ENCODE results near the gene ZNF587B.
A peak's percentile ranks its signal among the peaks of the same experiment; 100 is the strongest.
"Not testable (repeated sequence)": the region's sequence is repeated elsewhere in the genome, so short reads cannot be mapped to it uniquely, and the experiment has no call there.

ZNF587B gene

GRCh38 chr19:57818378-57818777 is 11.7 kb upstream of the ZNF587B start:
- DNase-seq (ENCODE audit: low read depth in 2 of 2), result no peak

- peak; percentile 77 to 79 for DNase-seq (ENCODE audit: low read depth in 2 of 2)
Observed at GRCh38 chr19:57819475-57820148, 10.5 kb upstream of the ZNF587B start.

- no peak for DNase-seq (ENCODE audit: low read depth in 2 of 2)
Observed at GRCh38 chr19:57820599-57820998, 9.5 kb upstream of the ZNF587B start.

DNA sequence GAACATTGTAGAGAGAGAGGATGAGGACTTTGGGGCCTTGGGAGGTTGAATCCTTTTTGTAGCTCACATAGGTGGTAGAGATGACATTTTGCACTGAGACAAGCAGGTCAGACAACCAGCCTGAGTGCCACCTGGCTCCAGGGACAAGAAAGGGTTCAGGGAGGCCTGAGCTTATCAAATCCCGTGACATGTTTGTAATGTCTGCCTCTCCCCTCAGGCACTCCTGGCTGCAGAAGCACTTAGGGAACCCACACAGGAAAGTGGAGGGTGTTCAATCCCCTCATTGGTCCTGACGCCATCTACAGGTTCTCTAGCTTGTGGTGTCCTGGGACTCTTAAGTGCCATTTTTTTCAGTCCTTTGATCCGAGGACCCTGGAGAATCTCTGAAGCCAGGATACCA is 9.0 kb upstream of the ZNF587B start:
- not testable (repeated sequence) for DNase-seq (ENCODE audit: low read depth in 2 of 2)

DNA sequence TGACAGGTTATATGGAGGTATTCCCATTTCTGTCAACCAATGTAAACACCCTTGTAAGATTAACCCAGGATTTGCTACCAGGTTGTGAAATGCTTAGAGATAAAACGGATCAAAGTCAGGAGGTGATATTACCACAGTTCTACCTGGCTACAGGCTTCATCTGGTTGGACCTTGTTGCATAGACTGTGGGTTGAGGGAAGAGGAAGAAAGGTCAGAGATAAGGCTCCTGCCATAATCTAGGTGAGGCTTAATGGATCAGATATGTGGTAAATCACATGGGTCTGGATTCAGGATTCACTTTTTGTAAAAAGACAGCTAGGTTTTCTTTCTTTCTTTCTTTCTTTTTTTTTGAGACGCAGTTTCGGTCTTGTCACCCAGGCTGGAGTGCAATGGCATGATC is 8.6 kb upstream of the ZNF587B start:
- not testable (repeated sequence) for DNase-seq (ENCODE audit: low read depth in 2 of 2)

DNA sequence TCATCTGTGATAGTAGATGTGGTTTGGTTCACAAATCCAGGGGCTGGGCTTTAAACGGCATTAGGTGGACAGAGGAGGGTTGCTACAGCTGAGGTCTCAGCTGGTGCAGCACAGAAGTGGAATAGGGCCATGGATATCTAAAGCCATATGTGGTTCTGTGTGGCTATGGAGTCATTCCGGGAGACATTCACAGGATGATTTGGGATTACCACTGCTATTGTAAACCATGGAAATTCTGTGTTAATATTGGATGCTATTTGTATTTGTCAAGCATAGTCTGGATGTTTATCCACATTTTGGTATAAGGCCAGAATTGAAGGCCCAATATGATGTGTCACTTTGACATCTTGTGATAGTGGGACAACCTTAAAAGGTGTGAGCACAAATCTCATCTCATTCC is 6.9 kb upstream of the ZNF587B start:
- DNase-seq (ENCODE audit: low read depth in 2 of 2), result not testable (repeated sequence)

DNA sequence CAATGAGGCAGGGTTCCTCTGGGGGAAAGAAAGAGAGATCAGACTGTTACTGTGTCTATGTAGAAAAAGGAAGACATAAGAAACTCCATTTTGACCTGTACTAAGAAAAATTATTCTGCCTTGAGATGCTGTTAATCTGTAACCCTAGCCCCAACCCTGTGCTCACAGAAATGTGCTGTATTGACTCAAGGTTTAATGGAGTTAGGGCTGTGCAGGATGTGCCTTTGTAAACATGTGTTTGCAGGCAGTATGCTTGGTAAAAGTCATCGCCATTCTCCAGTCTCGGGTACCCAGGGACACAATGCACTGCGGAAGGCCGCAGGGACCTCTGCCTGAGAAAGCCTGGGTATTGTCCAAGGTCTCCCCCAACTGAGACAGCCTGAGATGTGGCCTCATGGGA is 6.5 kb upstream of the ZNF587B start:
- DNase-seq (ENCODE audit: low read depth in 2 of 2), result not testable (repeated sequence)

- no peak for DNase-seq (ENCODE audit: low read depth in 2 of 2)
Observed at GRCh38 chr19:57825511-57825910, 4.6 kb upstream of the ZNF587B start.

GRCh38 chr19:57829316-57829715 is 783 bp upstream of the ZNF587B start:
- no peak for DNase-seq (ENCODE audit: low read depth in 2 of 2)

DNA sequence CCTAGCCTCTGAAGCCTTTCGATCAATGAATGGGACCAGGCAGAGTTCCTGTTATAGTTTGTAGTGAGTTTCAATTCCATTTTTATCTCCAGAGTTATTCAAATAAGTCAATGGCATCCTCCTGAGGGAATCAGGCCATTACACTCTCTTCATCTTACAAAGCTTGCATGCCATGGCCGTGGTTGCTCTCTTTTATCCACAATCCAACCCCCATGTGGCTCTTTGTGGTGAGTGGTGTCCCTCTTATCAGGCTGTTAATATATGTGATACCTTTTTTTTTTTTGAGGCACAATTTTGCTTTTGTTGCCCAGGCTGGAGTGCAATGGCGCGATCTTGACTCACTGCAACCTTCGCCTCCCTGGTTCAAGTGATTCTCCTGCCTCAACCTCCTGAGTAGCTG is 6.9 kb downstream of the ZNF587B start:
- DNase-seq (ENCODE audit: low read depth in 2 of 2), result not testable (repeated sequence)

GRCh38 chr19:57838622-57839191 is 8.6 kb downstream of the ZNF587B start:
- not testable (repeated sequence) for DNase-seq (ENCODE audit: low read depth in 2 of 2)

DNA sequence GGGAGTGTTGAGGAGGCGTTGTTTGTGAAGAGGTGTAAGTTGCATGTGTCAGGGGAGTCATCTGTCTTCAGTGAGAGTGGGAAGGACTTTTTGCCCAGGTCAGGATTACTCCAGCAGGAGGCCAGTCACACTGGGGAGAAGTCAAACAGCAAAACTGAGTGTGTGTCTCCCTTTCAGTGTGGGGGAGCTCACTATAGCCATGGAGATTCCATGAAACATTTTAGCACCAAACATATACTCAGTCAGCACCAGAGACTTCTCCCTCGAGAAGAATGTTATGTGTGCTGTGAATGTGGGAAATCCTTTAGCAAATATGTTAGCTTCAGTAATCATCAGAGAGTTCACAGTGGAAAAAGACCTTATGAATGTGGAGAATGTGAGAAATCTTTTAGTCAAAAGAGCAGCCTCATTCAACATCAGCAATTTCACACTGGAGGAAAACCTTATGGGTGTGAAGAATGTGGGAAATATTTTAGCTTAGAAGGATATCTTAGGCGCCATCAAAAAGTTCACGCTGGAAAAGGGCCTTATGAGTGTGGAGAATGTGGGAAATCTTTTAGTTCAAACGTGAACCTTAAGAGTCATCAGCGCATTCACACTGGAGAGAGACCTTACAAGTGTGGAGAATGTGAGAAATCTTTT is 11.1 kb downstream of the ZNF587B start:
- DNase-seq (ENCODE audit: low read depth in 2 of 2), result no peak

GRCh38 chr19:57847164-57847563 is 17.1 kb downstream of the ZNF587B start:
- not testable (repeated sequence) for DNase-seq (ENCODE audit: low read depth in 2 of 2)

DNA sequence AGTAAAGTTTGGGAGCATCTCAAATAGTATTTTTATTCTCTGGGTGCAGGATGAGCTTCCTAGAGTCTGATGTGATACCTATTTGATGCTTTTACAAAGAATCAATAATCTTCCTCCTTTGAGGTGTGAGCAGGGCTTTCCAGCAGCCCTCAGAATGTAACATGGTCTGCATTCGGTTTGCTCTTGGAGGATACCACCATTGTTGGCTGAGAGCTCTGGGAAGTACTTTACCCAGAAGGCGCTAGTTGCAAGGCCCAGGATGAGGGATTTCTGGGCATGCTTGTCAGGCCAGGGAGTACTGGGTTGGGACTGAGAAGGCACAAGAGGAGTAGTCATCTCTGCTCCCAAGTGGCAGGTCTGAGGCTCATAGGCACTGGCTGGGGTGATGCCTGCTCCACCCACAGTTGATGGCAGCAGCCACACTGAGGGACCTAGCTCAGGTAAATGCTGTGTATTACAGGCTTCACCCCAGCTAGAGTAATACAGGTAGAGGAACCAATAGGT is 19.1 kb downstream of the ZNF587B start:
- not testable (repeated sequence) for DNase-seq (ENCODE audit: low read depth in 2 of 2)

- peak; percentile 44 to 55 for DNase-seq (ENCODE audit: low read depth in 2 of 2)
Observed at GRCh38 chr19:57849666-57850473, 19.8 kb downstream of the ZNF587B start, which contains the start of gene ZNF587. ZNF587 (plus strand) TSS chr19:57849859; CDS start chr19:57850039, 180 bp downstream.

- DNase-seq (ENCODE audit: low read depth in 2 of 2), result no peak
Observed at GRCh38 chr19:57850553-57851017, 20.5 kb downstream of the ZNF587B start.

GRCh38 chr19:57851812-57852603 is 21.9 kb downstream of the ZNF587B start:
- DNase-seq (ENCODE audit: low read depth in 2 of 2), result not testable (repeated sequence)

GRCh38 chr19:57854117-57854516 is 24.0 kb downstream of the ZNF587B start:
- not testable (repeated sequence) for DNase-seq (ENCODE audit: low read depth in 2 of 2)

GRCh38 chr19:57862351-57862750 is 32.3 kb downstream of the ZNF587B start:
- DNase-seq (ENCODE audit: low read depth in 2 of 2), result not testable (repeated sequence)

GRCh38 chr19:57867868-57868492 is 37.9 kb downstream of the ZNF587B start:
- no peak for DNase-seq (ENCODE audit: low read depth in 2 of 2)

Measured in fibroblast of skin of left biceps (primary cell).